Gastroesophageal sphincter (tissue), 4 donors: ENCODE results near the gene TESK1. TPM values are rescaled to one million over a fixed set of nuclear protein-coding genes. Genes with fewer than 3 reads are reported as not detected.
"Not testable (repeated sequence)": the region's sequence is repeated elsewhere in the genome, so short reads cannot be mapped to it uniquely, and the experiment has no call there.

Source experiments
- ATAC-seq: fragments of 150-250 bp; one replicate; pipeline ENCODE4 v1.9.1; 2016; ENCODE audit warnings: mild to moderate bottlenecking, moderate library complexity
- H3K27ac ChIP-seq, 4 donors: fragments of 200-600 bp; sonication (generic) in 3 of 4; 1 replicate in 3 of 4; 2 replicates in 1 of 4; pipeline ENCODE4 v1.5.1; 2016 to 2019
- H3K27me3 ChIP-seq: fragments of 200-600 bp; sonication (generic); one replicate; pipeline ENCODE4 v1.5.1; 2019
- H3K36me3 ChIP-seq, 2 donors: fragments of 200-600 bp; sonication (generic); one replicate each; pipeline ENCODE4 v1.5.1; 2019; ENCODE audit warnings: control low read depth in 1 of 2
- H3K4me1 ChIP-seq, 3 donors: fragments of 200-600 bp; sonication (generic); 1 replicate in 2 of 3; 2 replicates in 1 of 3; pipeline ENCODE4 v1.5.1; 2016 to 2019; ENCODE audit warnings: control low read depth in 2 of 3
- H3K4me3 ChIP-seq, 2 donors: fragments of 200-600 bp; sonication (generic); one replicate each; pipeline ENCODE4 v1.5.1; 2019; ENCODE audit warnings: mild to moderate bottlenecking in 1 of 2, moderate library complexity in 1 of 2
- H3K9me3 ChIP-seq, 3 donors: fragments of 200-600 bp; sonication (generic); one replicate each; pipeline ENCODE4 v1.5.1; 2017 to 2019; ENCODE audit warnings: control low read depth in 2 of 3
- CTCF ChIP-seq, 4 experiments: fragments of 200-600 bp in 2 of 4; fragments of 450-650 bp in 2 of 4; sonication (generic) in 1 of 4; IDR thresholded peaks; one replicate each; pipeline ENCODE4 v1.5.1; 2017 to 2019; ENCODE audit warnings: antibody characterized with exemption in 4 of 4, mild to moderate bottlenecking in 2 of 4, moderate library complexity in 2 of 4
- EP300 ChIP-seq: sonication (generic); formaldehyde crosslinking; IDR thresholded peaks from one replicate; pipeline ENCODE4 v1.6.1; 2017; ENCODE audit warnings: antibody characterized with exemption, mild to moderate bottlenecking
- POLR2A ChIP-seq, 2 donors: fragments of 450-650 bp; IDR thresholded peaks; one replicate each; pipeline ENCODE4 v1.6.1; 2017; ENCODE audit warnings: antibody characterized with exemption in 2 of 2, mild to moderate bottlenecking in 2 of 2, moderate library complexity in 1 of 2
- POLR2AphosphoS5 ChIP-seq: sonication (generic); formaldehyde crosslinking; IDR thresholded peaks from one replicate; pipeline ENCODE4 v1.6.1; 2017; ENCODE audit warnings: antibody characterized with exemption
- WGBS, 2 donors: methylation state at CpG; one replicate each; pipeline ENCODE4 v1.1.5; 2018; ENCODE audit warnings: low coverage in 1 of 2; 5-methylcytosine and 5-hydroxymethylcytosine counted together
- total RNA-seq, 4 donors: library from RNA; depleted of rRNA; stranded (reverse); fragments of >200 nt; gene quantifications; one replicate each; pipeline ENCODE4 v1.1.0, GENCODE V29; 2016

Gene TESK1
- total RNA-seq, 4 donors from 2014 or later, result 38.2 to 77.1 (median 40.2) TPM

GRCh38 chr9:35584681-35585080 lies 20.4 kb upstream of the TESK1 start:
- H3K4me3 ChIP-seq, H3K4me1 ChIP-seq, H3K27ac ChIP-seq, H3K36me3 ChIP-seq, H3K27me3 ChIP-seq, ATAC-seq: not testable (repeated sequence)
- H3K9me3 ChIP-seq, result peaks cover 0 to 11% (median 0%) of the 10 kb centered on the region in 3 donors
- WGBS, 2 donors, result 87 to 89% methylated on average over 3 of the region's 3 CpGs

DNA sequence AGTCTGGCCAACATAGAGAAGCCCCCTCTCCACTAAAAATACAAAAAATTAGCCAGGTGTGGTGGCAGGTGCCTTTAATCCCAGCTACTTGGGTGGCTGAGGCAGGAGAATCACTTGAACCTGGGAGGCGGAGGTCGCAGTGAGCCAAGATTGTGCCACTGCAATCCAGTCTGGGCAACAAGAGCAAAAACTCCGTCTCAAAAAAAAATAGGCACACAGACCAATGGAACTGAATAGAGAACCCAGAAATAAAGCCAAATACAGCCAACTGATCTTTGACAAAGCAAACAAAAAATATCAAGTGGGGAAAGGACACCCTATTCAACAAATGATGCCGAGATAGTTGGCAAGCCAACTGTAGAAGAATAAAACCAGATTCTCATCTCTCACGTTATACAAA lies 16.6 kb upstream of the TESK1 start:
- not testable (repeated sequence) for ATAC-seq, H3K36me3 ChIP-seq, H3K4me1 ChIP-seq, H3K27me3 ChIP-seq, H3K27ac ChIP-seq, H3K4me3 ChIP-seq
- peaks cover 0 to 18% (median 0%) of the 10 kb centered on the region in 3 donors for H3K9me3 ChIP-seq
- 79 to 100% methylated on average over 2 to 3 of the region's 5 CpGs for WGBS, 2 donors

GRCh38 chr9:35593581-35593980 lies 11.5 kb upstream of the TESK1 start:
- H3K27ac ChIP-seq, result no peak overlapping the region
- H3K4me3 ChIP-seq, result no peak overlapping the region
- TF ChIP-seq EP300 (no peak), POLR2A (IDR thresholded peaks at IDR 0.05) (no peak), CTCF (IDR thresholded peaks at IDR 0.05) (no peak), POLR2AphosphoS5 (no peak)
- H3K4me1 ChIP-seq, result no peaks in the 10 kb centered on the region
- no peaks in the 10 kb centered on the region for H3K27me3 ChIP-seq
- peaks cover 0 to 3% of the 10 kb centered on the region in 2 donors for H3K36me3 ChIP-seq
- no peak for ATAC-seq
- H3K9me3 ChIP-seq, result peaks cover 0 to 28% (median 0%) of the 10 kb centered on the region in 3 donors

GRCh38 chr9:35594471-35594870 lies 10.6 kb upstream of the TESK1 start:
- H3K36me3 ChIP-seq, result peaks cover 0 to 3% of the 10 kb centered on the region in 2 donors
- no peaks in the 10 kb centered on the region for H3K27me3 ChIP-seq
- ATAC-seq, result no peak
- H3K9me3 ChIP-seq, result peaks cover 0 to 28% (median 0%) of the 10 kb centered on the region in 3 donors
- no peak for TF ChIP-seq POLR2AphosphoS5
- TF ChIP-seq POLR2A (IDR thresholded peaks at IDR 0.05), result no peak
- TF ChIP-seq EP300, result no peak
- TF ChIP-seq CTCF (IDR thresholded peaks at IDR 0.05), result no peak
- no peaks in the 10 kb centered on the region for H3K4me1 ChIP-seq
- H3K4me3 ChIP-seq, result no peak overlapping the region
- no peak overlapping the region for H3K27ac ChIP-seq
- 83 to 96% methylated on average over 2 to 4 of the region's 4 CpGs for WGBS, 2 donors

- not testable (repeated sequence) for H3K4me1 ChIP-seq, H3K36me3 ChIP-seq, H3K27ac ChIP-seq, ATAC-seq, H3K4me3 ChIP-seq, H3K27me3 ChIP-seq
- 97% methylated on average over 2 of the region's 2 CpGs; no CpG with 5 or more reads in 1 of the 2 donors for WGBS, 2 donors
- peaks cover 0 to 26% (median 0%) of the 10 kb centered on the region in 3 donors for H3K9me3 ChIP-seq
Observed at GRCh38 chr9:35596907-35597306, 8.2 kb upstream of the TESK1 start.

GRCh38 chr9:35598866-35599590 lies 6.0 kb upstream of the TESK1 start:
- H3K4me3 ChIP-seq, result no peak overlapping the region
- no peak for ATAC-seq
- H3K36me3 ChIP-seq, result no peaks in the 10 kb centered on the region
- no CpG with 5 or more reads among the region's 11 CpGs for WGBS, 2 donors
- H3K4me1 ChIP-seq, result peaks cover 0 to 13% (median 7%) of the 10 kb centered on the region in 3 donors
- no peak overlapping the region for H3K27ac ChIP-seq
- peaks cover 0 to 5% (median 0%) of the 10 kb centered on the region in 3 donors for H3K9me3 ChIP-seq
- TF ChIP-seq POLR2AphosphoS5, result no peak
- no peak for TF ChIP-seq EP300
- TF ChIP-seq POLR2A (IDR thresholded peaks at IDR 0.05), result no peak
- no peak for TF ChIP-seq CTCF (IDR thresholded peaks at IDR 0.05)
- no peaks in the 10 kb centered on the region for H3K27me3 ChIP-seq
